ENCODE results near the gene GIMAP7. TPM values are rescaled to one million over a fixed set of nuclear protein-coding genes. Genes with fewer than 3 reads are reported as not detected.

The GIMAP7 gene
- total RNA-seq, 4 donors from 2014 or later = 1.00 to 11.9 (median 6.1) TPM

- intact Hi-C loops (cut with DNase I; ENCODE audit: low total_unique reads) = no loop called here
- 77% methylated on average over 3 of the region's 3 CpGs; no CpG with 5 or more reads in 1 of the 2 donors for WGBS, 2 donors (ENCODE audit: low coverage in 1 of 2)
- peak overlapping the region; percentile 8 to 45 (median 24) for H3K4me3 ChIP-seq
- no peaks in the 10 kb centered on the region for H3K36me3 ChIP-seq
- TF ChIP-seq EP300 (IDR thresholded peaks at IDR 0.05; ENCODE audit: low read depth) = no peak
- no peak for TF ChIP-seq POLR2A (IDR thresholded peaks at IDR 0.05)
- TF ChIP-seq CTCF (IDR thresholded peaks at IDR 0.05) = no peak
- TF ChIP-seq POLR2AphosphoS5 (IDR thresholded peaks at IDR 0.05) = no peak
- H3K9me3 ChIP-seq = no peaks in the 10 kb centered on the region
- H3K27ac ChIP-seq = peak overlapping the region; percentile 57 to 74 (median 66)
- in situ Hi-C loops (cut with MboI; ENCODE audit: low pct_ligation_motif_present in 1 of 4, low pct_unique_long_range_greater_than_20kb in 1 of 4, low sequenced_read_pairs in 3 of 4) = no loop called here
- no peak for DNase-seq
- no peaks in the 10 kb centered on the region for H3K27me3 ChIP-seq
- peaks cover 0 to 5% (median 0%) of the 10 kb centered on the region in 4 donors for H3K4me1 ChIP-seq
Observed at GRCh38 chr7:150567871-150568301, 53.2 kb downstream of the GIMAP7 start.

GRCh38 chr7:150568714-150569113, 54.0 kb downstream of the GIMAP7 start:
- in situ Hi-C loops (cut with MboI; ENCODE audit: low pct_ligation_motif_present in 1 of 4, low pct_unique_long_range_greater_than_20kb in 1 of 4, low sequenced_read_pairs in 3 of 4) = no loop called here
- Histone ChIP-seq H3K9me3 (no peaks in the 10 kb centered on the region), H3K4me3 (peak overlapping the region in 3 of 4 donors; percentile 8 to 45 (median 22)), H3K27me3 (no peaks in the 10 kb centered on the region), H3K36me3 (no peaks in the 10 kb centered on the region), H3K4me1 (peaks cover 0 to 5% (median 0%) of the 10 kb centered on the region in 4 donors), H3K27ac (peak overlapping the region; percentile 57 to 74 (median 66))
- DNase-seq = no peak
- WGBS, 2 donors (ENCODE audit: low coverage in 1 of 2) = 71 to 82% methylated on average over 2 of the region's 2 CpGs
- intact Hi-C loops (cut with DNase I; ENCODE audit: low total_unique reads) = no loop called here
- TF ChIP-seq EP300 (IDR thresholded peaks at IDR 0.05; ENCODE audit: low read depth) (no peak), POLR2AphosphoS5 (IDR thresholded peaks at IDR 0.05) (no peak), POLR2A (IDR thresholded peaks at IDR 0.05) (no peak), CTCF (IDR thresholded peaks at IDR 0.05) (no peak)

DNA sequence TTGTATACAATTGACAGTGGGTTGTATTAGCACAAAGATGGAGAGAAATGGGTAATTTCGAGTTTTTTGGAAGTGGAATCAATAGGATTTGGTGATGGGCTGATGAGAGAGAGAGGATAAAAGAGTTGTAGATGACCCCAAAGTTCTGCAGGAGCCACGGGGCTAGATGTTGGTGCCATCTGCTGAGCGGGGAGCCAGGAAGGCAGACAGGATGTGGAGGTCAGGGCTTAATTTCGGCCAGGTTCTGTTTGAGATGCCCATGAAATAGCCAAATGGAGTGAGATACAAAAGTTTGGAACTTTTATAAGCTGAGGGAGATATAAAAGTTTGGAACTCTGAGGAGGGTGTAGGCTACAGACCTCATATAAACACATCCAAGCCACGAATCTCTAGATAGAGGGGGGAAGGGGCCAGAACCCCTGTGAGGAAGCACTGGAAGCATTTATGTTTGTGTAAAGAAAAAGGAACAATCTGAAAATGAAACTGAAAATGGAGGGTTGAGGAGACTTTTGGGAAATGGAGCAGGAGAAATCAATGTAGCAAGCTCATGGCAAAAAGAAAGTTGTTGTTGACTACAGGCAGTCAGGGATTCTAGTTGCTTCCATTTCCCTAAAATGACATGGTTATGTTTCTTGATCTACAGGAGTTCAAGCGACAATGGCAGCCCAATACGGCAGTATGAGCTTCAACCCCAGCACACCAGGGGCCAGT, 54.7 kb downstream of the GIMAP7 start:
- DNase-seq = no peak
- TF ChIP-seq EP300 (IDR thresholded peaks at IDR 0.05; ENCODE audit: low read depth) = no peak
- no peak for TF ChIP-seq POLR2AphosphoS5 (IDR thresholded peaks at IDR 0.05)
- TF ChIP-seq CTCF (IDR thresholded peaks at IDR 0.05) = no peak
- no peak for TF ChIP-seq POLR2A (IDR thresholded peaks at IDR 0.05)
- Histone ChIP-seq H3K36me3 (no peaks in the 10 kb centered on the region), H3K4me1 (peaks cover 0 to 5% (median 0%) of the 10 kb centered on the region in 4 donors), H3K27me3 (no peaks in the 10 kb centered on the region), H3K27ac (peak overlapping the region; percentile 57 to 74 (median 66)), H3K9me3 (no peaks in the 10 kb centered on the region), H3K4me3 (peak overlapping the region in 2 of 4 donors; percentile 22 to 45)
- intact Hi-C loops (cut with DNase I; ENCODE audit: low total_unique reads) = no loop called here
- in situ Hi-C loops (cut with MboI; ENCODE audit: low pct_ligation_motif_present in 1 of 4, low pct_unique_long_range_greater_than_20kb in 1 of 4, low sequenced_read_pairs in 3 of 4) = no loop called here
- WGBS, 2 donors (ENCODE audit: low coverage in 1 of 2) = 65 to 70% methylated on average over 6 to 7 of the region's 7 CpGs

Other genes with a start within 250 kb of the GIMAP7 start
- gene LRRC61, start 191.5 kb upstream of the GIMAP7 start, total RNA-seq = 10 to 100 TPM in 3 of 4 donors, 1 to 10 TPM in 1; 1.4 to 55.4 (median 17.2) TPM
- gene ACTR3C, start 191.3 kb upstream of the GIMAP7 start, total RNA-seq = 10 to 100 TPM; 19.9 to 71.1 (median 42.7) TPM
- 100 to 1,000 TPM in 2 of 4 donors, 10 to 100 TPM in 2; 84.2 to 124 (median 102) TPM for gene RARRES2, start 173.2 kb upstream of the GIMAP7 start, total RNA-seq
- 100 to 1,000 TPM; 182 to 414 (median 247) TPM for gene REPIN1, start 146.1 kb upstream of the GIMAP7 start, total RNA-seq
- 10 to 100 TPM in 3 of 4 donors, 1 to 10 TPM in 1; 8.9 to 75.2 (median 15.2) TPM for gene ZNF775, start 135.5 kb upstream of the GIMAP7 start, total RNA-seq
- 1 to 10 TPM; 1.5 to 4.3 (median 2.9) TPM for gene GIMAP8, start 64.2 kb upstream of the GIMAP7 start, total RNA-seq
- 10 to 100 TPM in 3 of 4 donors, 1 to 10 TPM in 1; 7.1 to 37.6 (median 15.7) TPM for gene GIMAP4, start 52.5 kb downstream of the GIMAP7 start, total RNA-seq
- gene GIMAP6, start 117.5 kb downstream of the GIMAP7 start, total RNA-seq = 10 to 100 TPM in 1 of 4 donors, 1 to 10 TPM in 3; 2.2 to 11.7 (median 6.9) TPM
- gene GIMAP2, start 170.8 kb downstream of the GIMAP7 start, total RNA-seq = 10 to 100 TPM in 1 of 4 donors, 1 to 10 TPM in 1, not detected in 2; 4.5 to 16.2 TPM
- gene GIMAP1, start 201.7 kb downstream of the GIMAP7 start, total RNA-seq = 1 to 10 TPM in 3 of 4 donors, under 1 TPM in 1; 0.40 to 3.0 (median 1.8) TPM
- 10 to 100 TPM in 2 of 4 donors, 1 to 10 TPM in 2; 2.6 to 15.7 (median 11.2) TPM for gene GIMAP5, start 222.5 kb downstream of the GIMAP7 start, total RNA-seq